Middle frontal gyrus (tissue), 1 donor: Measurements from ENCODE around the gene ADAMTS3.
"Not testable (repeated sequence)": the region's sequence is repeated elsewhere in the genome, so short reads cannot be mapped to it uniquely, and the experiment has no call there.

Experiments used
- DNase-seq: peaks from one replicate; pipeline ENCODE4 v3.0.0-alpha.2; 2015; ENCODE audit warnings: low spot score; ENCODE audit errors: extremely low spot score

Gene ADAMTS3

DNA sequence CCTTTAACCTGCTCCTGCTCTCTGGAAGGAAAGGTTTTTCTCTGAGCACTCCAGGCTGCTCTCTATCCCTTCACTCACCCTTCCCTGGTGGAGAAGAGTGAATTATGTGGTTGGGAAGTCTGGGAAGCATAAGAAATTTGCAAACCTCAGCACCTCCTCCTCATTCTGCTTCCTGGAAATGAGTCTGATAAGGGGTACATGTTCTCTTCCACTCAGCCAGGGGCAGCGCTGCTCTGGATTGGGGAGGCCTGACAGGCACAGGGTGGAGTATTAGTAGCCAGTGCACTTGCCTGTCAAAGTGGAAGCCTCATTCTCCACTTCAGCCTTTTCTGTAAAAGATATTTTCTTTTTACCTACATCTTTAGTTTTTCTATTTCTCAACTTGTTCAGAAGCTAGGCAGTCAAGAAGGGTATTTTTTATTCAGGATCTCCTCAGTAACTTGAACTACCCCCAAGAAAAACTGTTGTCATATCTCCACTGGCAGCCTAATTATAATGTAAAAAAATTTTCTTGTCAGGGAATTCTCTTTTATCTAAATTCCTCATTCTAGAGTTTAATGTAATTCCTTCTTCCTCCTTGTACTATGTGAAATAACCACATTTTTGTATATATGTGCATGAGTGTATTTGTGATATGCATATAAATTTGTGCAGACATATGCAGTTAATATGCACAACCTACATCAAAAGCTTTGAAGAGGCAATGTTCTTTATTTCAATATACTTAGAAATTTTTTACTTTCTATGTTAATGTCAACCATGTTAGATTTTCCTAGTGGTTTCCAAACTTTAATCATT is 15.3 kb downstream of the ADAMTS3 start:
- no peak for DNase-seq

DNA sequence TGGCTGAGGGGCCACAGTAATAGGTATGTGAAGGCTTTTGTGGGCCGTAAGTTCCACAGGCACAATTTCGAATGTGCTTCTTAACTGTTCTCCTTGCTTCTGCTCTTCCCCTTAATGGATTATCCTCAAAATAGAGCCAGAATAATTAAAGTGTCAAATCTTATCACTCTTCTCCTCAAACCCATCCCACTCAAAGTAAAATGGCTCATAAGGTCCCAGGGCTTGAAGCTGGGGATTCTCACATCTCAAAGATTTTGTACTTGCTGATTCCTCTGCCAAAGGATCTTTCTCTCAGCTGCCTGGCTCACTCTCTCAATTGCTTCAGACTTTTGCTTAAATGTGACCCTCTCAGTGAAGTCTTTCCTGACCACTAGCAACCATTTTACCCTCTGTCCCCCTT is 16.6 kb downstream of the ADAMTS3 start:
- DNase-seq = no peak

DNA sequence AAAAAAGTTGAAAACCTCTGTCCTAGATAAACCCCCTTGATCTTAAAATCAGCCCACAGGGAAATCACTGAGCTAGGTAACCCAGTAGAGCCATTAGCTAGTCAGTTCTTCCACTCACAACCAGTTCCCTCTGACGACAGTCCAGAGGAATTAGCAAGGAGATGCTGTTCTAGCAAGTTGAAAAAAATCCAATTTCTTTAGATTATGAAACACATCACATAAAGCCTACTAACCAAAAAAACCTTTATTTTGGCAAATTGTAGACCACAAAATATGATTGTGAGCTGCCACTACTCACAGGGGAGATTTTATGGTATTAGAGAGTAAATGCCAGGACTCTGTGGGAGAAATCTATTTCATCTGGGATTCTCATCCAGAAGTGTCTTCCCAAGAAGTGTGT is 22.6 kb downstream of the ADAMTS3 start:
- DNase-seq = no peak

DNA sequence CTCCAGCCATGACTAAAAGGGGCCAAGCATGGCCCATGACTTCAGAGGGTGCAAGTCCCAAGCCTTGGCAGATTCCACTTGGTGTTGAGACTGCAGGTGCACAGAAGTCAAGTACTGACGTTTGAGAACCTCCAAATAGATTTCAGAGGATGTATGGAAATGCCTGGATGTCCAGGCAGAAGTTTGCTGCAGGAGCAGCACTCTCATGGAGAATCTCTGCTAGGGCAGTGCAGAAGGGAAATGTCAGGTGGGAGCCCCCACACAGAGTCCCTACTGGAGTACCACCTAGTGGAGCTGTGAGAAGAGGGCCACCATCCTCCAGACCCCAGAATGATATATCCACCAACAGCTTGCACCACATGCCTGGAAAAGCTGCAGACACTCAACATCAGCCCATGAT is 28.3 kb downstream of the ADAMTS3 start:
- DNase-seq = not testable (repeated sequence)

DNA sequence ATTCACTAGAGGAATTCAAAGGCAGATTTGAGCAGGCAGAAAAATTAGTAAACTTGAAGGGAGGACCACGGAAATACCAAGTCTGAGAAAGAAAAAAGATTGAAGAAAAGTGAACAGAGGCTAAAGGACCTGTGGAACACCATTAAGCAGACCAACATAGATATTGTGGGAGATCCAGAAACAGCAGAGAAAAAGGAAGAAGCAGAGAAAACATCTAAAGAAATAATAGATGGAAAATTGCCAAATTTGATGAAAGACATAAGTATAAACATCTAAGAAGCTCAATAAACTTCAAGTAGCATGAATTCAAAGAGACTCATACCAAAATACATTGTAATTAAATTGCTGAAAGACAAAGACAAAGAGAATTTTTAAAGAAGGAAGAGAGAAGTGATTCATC is 31.0 kb downstream of the ADAMTS3 start:
- no peak for DNase-seq

DNA sequence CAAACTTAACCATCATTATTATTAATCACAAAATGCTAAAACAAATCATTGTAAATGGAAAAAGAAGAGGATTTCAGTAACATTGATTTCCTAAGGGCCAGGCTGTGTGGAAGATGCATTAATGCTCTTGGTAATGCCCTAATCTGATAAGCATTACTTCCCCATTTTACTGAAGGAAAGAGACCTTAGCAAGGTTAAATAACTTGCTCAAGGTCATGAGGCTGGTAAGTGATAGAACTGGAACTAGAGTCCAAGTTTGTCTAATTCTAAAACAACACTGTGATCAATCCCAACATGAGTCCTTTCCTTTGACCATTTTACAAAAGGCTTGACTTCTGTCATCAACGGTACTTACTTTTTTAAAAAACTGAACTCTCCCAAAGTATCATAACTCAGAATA is 32.6 kb downstream of the ADAMTS3 start:
- no peak for DNase-seq

DNA sequence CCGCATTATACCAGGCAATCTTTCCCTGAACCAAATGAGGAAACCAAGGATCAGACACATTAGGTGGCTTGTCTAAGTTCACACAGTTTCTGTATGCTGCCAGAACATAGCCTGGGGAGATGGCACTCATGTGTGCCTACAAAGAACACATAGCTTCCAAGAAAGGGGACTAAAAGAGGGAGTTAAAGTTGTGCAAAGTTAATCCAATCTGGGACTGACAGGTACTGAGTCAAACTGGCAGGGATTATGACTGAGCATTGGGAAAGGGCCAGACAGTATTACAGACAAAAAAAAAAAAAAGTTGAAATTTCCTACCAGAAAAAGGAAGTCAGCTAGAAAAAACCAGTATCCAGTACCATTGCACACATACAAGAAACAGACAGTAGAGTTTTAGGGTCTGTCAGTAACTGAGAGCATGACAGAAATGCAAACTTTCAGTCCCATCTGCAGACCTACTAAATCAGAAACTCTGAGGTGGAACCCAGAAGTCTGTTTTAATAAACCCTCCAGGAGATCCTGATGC is 37.2 kb downstream of the ADAMTS3 start:
- DNase-seq = no peak

DNA sequence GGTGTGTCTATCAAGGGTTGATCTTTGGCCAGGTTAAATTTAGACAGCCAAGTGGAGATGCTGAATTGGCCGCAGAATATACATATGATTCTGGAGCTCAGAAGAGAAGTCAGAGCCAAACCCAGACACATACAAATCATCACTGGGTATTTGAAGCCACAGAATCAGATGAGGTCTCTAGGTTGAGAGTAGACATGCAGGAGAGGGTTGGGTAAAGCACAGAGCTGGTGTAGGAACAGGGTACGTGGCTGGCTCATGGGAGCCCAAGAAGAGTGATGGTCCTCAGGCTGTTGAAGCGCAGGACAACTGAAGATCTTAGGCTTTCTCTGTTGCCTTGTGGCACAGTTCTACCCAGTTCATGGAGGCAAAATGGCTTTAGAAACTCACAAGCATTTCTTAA is 37.7 kb downstream of the ADAMTS3 start:
- no peak for DNase-seq

DNA sequence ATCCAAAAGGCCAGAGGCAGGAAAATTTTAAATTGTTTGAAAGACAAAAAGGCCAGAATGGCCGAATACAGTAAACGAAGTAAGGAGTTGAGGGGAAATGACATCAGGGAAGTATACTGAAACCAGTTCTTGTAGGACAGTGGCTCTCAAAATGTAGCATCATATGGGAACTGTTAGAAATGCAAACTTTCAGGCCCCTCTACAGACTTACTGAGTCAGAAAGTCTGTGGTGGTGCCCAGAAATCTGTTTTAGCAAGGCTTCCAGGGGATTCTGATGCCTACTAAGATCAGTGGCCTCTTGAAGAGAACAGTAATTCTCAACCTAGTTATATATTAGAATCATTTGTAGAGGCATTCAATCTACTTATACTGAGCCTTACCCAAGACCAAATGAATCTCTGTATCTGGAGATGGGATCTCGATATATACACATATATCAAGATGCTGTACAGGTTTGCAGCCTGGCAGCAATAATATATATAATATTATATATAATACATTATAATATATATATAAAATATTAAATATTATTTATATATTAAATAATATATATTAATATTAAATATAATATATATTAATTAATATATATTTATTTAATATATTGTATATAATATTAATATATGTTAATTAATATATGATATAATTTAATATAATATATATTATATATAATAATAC is 39.7 kb downstream of the ADAMTS3 start:
- DNase-seq = no peak

DNA sequence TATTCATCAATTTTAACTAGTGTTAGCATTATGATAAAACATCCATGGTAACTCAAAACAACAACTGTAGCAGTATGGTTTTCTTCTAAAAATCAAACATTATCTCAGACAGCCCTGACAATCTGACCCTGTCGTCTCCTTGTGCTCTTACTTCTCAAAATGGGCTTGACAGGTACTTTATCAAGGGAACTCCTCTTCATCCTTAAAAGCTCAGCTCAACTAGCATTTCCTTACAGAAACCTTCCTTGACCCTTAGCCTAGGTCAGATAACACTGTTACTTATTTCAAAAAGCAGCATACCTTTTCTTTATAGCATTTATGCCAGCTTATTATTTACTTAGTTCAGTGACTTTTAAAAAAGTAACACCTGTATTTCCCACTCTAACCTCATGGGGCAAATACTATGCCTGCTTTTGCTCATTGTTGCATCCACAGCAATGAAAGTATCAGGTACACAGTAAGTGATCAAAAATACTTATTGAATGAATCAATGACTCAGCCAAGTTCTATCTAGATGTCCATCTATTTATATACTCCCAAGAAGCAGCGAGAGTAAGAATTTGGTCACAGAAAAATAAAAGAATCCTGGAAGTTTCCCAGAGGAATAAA is 41.9 kb downstream of the ADAMTS3 start:
- DNase-seq = no peak

DNA sequence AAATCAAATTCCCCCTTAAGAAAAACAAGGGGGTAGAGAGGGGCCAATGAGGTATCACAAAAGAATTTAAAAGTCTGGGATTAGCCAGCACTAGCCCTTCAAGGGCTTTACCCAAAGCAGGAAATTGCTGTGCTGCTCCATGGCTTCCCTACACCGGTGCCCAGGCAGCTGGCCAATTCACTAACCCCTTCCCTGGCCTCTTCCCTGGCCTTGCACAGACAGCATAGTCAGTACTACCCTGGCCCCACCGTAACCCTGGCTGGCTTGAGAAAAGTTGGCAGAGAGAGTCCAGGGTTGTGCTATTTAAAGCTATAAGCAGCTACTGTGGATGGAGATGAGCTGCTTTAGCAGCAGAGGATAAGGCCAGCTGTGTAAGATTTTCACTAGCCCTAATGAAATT is 43.1 kb downstream of the ADAMTS3 start:
- no peak for DNase-seq

DNA sequence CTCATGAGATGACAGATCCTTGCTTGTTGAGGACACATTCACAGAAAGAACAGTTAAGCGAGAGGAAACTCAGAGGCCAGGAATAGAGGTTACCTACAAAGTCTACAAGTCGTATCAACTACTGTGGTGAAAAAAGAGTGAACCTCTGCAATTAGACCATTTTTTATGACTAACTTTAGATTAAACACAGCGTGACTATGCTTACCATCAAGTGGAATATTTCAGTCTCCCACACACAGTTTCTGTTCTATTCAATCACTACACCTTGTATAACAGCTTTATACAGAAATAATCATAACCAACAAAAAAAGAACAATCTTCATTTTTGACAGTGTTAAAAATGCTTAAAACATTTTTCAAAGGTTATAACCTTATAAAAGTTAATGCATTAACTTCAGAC is 46.6 kb downstream of the ADAMTS3 start:
- no peak for DNase-seq

DNA sequence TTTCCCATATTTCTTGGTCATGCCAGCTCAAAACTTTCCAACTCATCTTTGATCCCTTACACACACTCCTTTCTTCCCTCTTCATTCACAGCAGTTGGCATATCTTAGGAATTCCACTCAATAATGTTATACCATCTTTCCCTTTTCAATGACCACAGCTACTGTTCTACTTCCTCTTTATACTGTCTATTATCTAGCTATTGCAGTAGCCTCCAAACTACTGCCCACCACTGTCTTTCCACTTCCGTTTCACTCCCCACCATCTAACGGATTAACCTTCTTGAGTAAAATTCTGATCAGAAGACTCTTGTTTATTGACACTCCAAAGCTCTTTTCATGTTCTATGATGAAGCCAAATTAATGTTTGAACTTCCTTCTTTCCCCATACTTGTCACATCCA is 55.8 kb downstream of the ADAMTS3 start:
- no peak for DNase-seq

DNA sequence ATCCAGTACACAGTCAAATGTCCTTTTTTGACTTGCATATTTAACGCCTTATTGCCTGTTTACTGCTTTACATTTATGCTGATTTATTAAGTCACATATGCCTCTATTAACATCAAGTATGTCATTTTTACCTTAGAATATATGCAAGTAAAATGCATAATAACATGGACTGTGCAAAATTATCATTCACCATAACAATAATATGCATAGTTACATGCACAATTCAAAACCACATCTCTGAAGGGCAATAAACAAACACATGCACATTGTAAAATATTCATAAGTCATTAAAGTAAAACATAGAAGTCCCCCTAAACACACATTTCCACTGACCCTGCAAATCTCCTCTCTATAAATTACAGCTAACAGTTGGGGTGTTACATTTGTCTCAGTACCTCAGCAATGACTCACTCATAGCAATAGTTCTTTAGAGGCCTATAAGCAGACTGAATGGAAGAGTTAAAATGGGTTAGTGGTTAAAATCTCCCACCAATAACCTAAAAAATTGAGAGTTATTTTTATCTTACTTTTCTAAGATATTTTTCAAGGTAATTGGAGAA is 61.1 kb downstream of the ADAMTS3 start:
- no peak for DNase-seq

DNA sequence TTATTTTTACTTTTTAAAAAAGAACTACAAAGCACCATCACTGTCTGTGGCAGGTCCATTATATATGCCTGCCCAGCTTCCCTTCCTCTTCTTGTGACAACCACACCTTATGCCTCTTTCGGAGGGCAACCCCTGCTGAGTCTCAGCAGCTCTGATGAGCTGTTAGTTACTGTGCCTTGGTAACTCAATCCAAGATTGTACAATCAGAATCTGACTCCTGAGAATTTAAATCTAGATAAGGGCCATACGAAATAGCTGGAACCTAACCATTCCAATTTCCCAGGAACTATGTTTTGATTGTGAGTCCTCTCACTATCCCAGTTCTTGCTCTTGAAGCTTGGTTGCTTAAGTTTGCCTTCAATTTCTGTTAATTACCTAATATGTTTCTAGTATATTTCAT is 61.9 kb downstream of the ADAMTS3 start:
- no peak for DNase-seq

DNA sequence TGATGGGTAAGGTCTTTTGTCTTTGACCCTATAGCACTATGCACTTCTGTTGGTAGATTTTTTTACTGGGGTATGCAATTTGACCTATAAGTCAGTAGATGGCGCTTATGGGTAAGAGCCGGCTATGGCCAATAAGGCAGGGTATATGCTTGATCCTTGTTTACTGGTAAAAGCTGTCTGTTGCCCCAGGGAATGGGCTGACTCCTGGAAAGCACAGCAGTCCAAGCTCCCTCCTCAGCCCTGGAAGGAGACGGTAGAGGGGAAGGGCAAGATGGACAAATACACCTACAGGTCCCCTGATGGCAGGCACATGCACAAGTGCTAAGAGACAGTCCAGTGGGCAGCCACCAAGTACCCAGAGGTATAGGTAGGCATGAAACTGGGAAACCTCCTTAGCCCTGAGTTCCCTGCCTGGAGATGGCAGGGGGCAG is 63.7 kb downstream of the ADAMTS3 start:
- no peak for DNase-seq

DNA sequence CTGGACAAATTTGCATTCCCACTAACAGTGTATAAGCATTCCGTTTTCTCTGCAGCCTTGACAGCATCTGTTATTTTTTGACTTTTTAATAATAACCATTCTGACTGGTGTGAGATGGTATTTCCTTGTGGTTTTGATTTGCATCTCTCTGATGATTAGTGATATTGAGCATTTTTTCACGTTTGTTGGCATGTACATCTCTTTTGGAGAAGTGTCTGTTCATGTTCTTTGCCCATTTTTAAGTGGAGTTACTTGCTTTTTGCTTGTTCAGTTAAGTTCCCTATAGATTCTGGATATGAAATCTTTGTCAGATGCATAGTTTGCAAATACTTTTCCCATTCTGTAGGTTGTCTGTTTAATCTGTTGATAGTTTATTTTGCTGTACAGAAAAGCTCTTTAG is 68.8 kb downstream of the ADAMTS3 start:
- no peak for DNase-seq

DNA sequence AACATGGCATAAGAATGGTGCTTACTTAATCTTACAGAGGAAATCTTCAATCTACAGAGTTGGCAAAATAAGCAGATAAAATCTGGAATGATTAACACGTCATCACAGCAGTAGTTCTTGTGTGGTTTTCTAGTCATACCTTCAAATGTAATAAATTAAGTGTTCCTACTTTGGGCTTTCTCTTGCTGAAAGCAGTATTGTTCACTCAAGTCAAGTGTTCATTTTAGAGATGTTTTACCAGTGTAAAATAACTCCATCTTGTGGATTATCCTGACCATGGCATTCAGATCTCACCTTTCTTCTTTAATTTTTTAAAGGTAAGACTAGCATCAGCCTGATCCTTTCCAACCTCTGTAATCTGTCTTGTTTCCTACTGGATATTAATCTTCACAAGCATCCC is 72.9 kb downstream of the ADAMTS3 start:
- no peak for DNase-seq

DNA sequence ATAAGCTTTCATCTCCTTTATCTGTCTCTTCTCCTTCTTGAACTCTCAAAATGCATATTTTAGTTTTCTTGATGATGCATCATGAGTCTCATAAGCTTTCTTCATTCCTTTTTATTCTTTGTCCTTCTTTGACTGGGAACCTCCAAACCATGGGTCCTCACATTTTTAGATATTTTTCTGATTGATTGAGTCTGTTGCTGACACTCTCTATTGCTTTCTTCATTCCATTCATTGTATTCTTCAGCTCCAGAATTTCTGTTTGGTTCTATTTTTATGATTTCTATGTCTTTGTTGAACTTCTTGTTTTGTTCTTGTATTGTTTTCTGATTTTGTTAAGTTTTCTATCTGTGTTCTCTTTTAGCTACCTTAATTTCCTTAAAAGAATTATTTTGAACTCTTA is 74.9 kb downstream of the ADAMTS3 start:
- no peak for DNase-seq

DNA sequence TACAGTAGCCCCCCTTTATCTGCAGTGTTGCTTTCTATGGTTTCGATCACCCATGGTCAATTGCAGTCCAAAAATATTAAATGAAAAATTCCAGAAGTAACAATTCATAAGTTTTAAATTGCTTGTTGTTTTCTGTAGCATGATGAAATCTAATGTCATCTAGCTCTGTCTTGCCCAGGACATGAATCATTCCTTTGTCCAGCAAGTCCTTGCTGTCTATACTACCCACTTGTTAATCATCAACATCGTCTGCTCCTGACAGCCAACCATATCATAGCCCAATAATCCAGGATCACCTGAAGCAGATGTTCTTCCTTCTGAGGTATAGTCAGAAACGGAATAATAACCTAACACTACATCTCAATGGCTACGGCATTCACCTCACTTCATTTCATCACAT is 79.8 kb downstream of the ADAMTS3 start:
- no peak for DNase-seq

DNA sequence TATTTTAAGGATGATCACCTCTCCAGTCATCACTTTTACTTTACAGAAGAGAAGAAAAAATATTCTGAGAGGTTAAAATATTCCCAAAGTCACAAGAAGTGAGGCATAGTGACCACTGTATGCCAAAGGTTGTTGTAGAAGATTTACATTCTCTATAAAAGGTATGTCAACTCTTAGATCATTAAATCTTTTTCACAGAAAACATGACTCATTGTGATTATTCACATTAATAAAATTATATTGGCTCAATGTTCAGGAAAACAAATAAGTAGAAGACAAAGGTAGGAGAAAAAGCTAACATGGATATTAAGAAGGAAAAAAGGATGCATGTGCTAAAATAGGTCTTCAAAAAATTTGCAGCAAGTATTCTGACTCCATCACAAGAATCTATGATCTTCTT is 82.0 kb downstream of the ADAMTS3 start:
- DNase-seq = no peak

DNA sequence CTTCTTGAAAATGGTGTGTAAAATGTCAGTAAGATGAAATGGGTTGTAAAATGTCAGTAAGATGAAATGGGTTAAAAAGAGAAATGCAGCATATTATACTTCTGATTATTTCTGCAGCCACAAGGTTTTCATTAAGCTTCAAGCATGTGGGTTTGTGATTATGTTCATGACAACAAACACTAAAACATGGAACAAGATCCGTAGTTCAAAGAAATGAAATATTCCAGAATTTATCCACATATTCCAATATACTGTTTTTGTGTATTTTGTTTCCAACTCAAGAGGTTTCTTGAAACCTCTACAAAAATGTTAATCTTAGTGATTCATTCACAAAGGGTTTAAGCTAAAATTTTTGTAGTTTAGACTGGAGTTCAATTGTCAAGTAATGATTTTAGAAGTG is 84.0 kb downstream of the ADAMTS3 start:
- DNase-seq = no peak
